CD4-positive, alpha-beta T cell treated with Interleukin-15 for 1 hour (primary cell): ENCODE data around the gene MDFIC.

ENCODE experiments used
- DNase-seq: peaks from one replicate; pipeline ENCODE4 v3.0.0-alpha.2; 2020

The MDFIC gene

GRCh38 chr7:114957444-114957843 is 35.5 kb downstream of the MDFIC start:
- no peak for DNase-seq

- no peak for DNase-seq
Observed at GRCh38 chr7:114959931-114960330, 38.0 kb downstream of the MDFIC start.

- no peak for DNase-seq
Observed at GRCh38 chr7:114962441-114962840, 40.5 kb downstream of the MDFIC start.

GRCh38 chr7:114966156-114966555 is 44.3 kb downstream of the MDFIC start:
- DNase-seq: no peak

GRCh38 chr7:114969096-114969495 is 47.2 kb downstream of the MDFIC start:
- no peak for DNase-seq

GRCh38 chr7:114970308-114970707 is 48.4 kb downstream of the MDFIC start:
- DNase-seq: no peak

- no peak for DNase-seq
Observed at GRCh38 chr7:114970732-114971131, 48.8 kb downstream of the MDFIC start.

- no peak for DNase-seq
Observed at GRCh38 chr7:114972567-114972966, 50.7 kb downstream of the MDFIC start.

- DNase-seq: no peak
Observed at GRCh38 chr7:114973147-114973546, 51.3 kb downstream of the MDFIC start.

- no peak for DNase-seq
Observed at GRCh38 chr7:114975401-114975800, 53.5 kb downstream of the MDFIC start.

- no peak for DNase-seq
Observed at GRCh38 chr7:114976666-114977065, 54.8 kb downstream of the MDFIC start.

GRCh38 chr7:114977277-114977676 is 55.4 kb downstream of the MDFIC start:
- DNase-seq: no peak

GRCh38 chr7:114979388-114979787 is 57.5 kb downstream of the MDFIC start:
- no peak for DNase-seq

GRCh38 chr7:114979803-114980507 is 58.1 kb downstream of the MDFIC start:
- no peak for DNase-seq

GRCh38 chr7:114981323-114981722 is 59.4 kb downstream of the MDFIC start:
- no peak for DNase-seq

- DNase-seq: no peak
Observed at GRCh38 chr7:114985116-114985715, 63.3 kb downstream of the MDFIC start.

- DNase-seq: no peak
Observed at GRCh38 chr7:114986190-114987180, 64.6 kb downstream of the MDFIC start.

GRCh38 chr7:114988026-114988425 is 66.1 kb downstream of the MDFIC start:
- no peak for DNase-seq

- DNase-seq: no peak
Observed at GRCh38 chr7:114988755-114989375, 67.0 kb downstream of the MDFIC start.

GRCh38 chr7:114989531-114989930 is 67.6 kb downstream of the MDFIC start:
- DNase-seq: no peak

- no peak for DNase-seq
Observed at GRCh38 chr7:114997487-114998404, 75.9 kb downstream of the MDFIC start.

- DNase-seq: no peak
Observed at GRCh38 chr7:115004121-115004520, 82.2 kb downstream of the MDFIC start.
